Sigmoid colon (tissue), 7 donors: Measurements from ENCODE around the gene THEMIS. TPM values are rescaled to one million over a fixed set of nuclear protein-coding genes. Genes with fewer than 3 reads are reported as not detected.

ENCODE experiments used
- DNase-seq: peaks from one replicate; pipeline ENCODE4 v3.0.0-alpha.2; 2019
- H3K27ac ChIP-seq, 4 donors: fragments of 200-600 bp; sonication (generic); one replicate each; pipeline ENCODE4 v1.5.1; 2016 to 2019; ENCODE audit warnings: mild to moderate bottlenecking in 1 of 4
- H3K27me3 ChIP-seq, 3 donors: fragments of 200-600 bp; sonication (generic); one replicate each; pipeline ENCODE4 v1.5.1; 2019; ENCODE audit warnings: mild to moderate bottlenecking in 1 of 3
- H3K36me3 ChIP-seq, 4 donors: fragments of 200-600 bp; sonication (generic); one replicate each; pipeline ENCODE4 v1.5.1; 2016 to 2019
- H3K4me1 ChIP-seq, 4 donors: fragments of 200-600 bp; sonication (generic); one replicate each; pipeline ENCODE4 v1.5.1; 2017 to 2019
- H3K4me3 ChIP-seq, 4 donors: fragments of 200-600 bp; sonication (generic); one replicate each; pipeline ENCODE4 v1.5.1; 2017 to 2019; ENCODE audit warnings: mild to moderate bottlenecking in 2 of 4, moderate library complexity in 1 of 4
- H3K9me3 ChIP-seq, 4 donors: fragments of 200-600 bp in 3 of 4; sonication (generic) in 3 of 4; one replicate each; pipeline versions ENCODE4 v1.5.1 to v1.6.1; 2013 to 2019
- EP300 ChIP-seq, 4 donors: sonication (generic); formaldehyde crosslinking; IDR thresholded peaks; one replicate each; pipeline ENCODE4 v1.6.1; 2017; ENCODE audit warnings: antibody characterized with exemption in 4 of 4
- POLR2A ChIP-seq, 2 donors: fragments of 450-650 bp; IDR thresholded peaks; one replicate each; pipeline ENCODE4 v1.6.1; 2016; ENCODE audit warnings: antibody characterized with exemption in 2 of 2, mild to moderate bottlenecking in 2 of 2, moderate library complexity in 2 of 2
- POLR2AphosphoS5 ChIP-seq, 4 donors: sonication (generic); formaldehyde crosslinking; IDR thresholded peaks; one replicate each; pipeline ENCODE4 v1.6.1; 2017; ENCODE audit warnings: antibody characterized with exemption in 4 of 4
- WGBS, 2 donors: extraction: QIAGEN DNeasy Blood & Tissue Kit; methylation state at CpG; one replicate each; pipeline ENCODE4 v1.1.7; 2013; 5-methylcytosine and 5-hydroxymethylcytosine counted together
- intact Hi-C: fragments of 100-400 bp; cut with DNase I; formaldehyde crosslinking; loops from one replicate; pipeline ENCODE4 v1.15.1; 2023
- polyA plus RNA-seq, 3 donors: library from polyadenylated mRNA; stranded (reverse); fragments of 200-250 nt; gene quantifications; one replicate each; pipeline ENCODE4 v1.2.3, GENCODE V29; 2013
- total RNA-seq, 4 donors: library from RNA; depleted of rRNA; stranded (reverse); fragments of >200 nt; gene quantifications; one replicate each; pipeline ENCODE4 v1.1.0, GENCODE V29; 2016
- TF ChIP-seq, protein P1 (sequence below), 4 experiments: fragments of 450-650 bp in 3 of 4; fragments of 200-600 bp in 1 of 4; IDR thresholded peaks; one replicate each; pipeline ENCODE4 v1.5.1; 2016 to 2019; ENCODE audit warnings: antibody characterized with exemption in 4 of 4, mild to moderate bottlenecking in 3 of 4, moderate library complexity in 2 of 4
- donor health status: healthy with polysubstance abuse.
- donor health status: Bipolar disorder and iron deficiency.
- donor health status: healthy.

THEMIS gene
- total and polyA plus RNA-seq, 7 donors = 0.33 to 2.5 (median 0.60) TPM; not detected in 2

DNA sequence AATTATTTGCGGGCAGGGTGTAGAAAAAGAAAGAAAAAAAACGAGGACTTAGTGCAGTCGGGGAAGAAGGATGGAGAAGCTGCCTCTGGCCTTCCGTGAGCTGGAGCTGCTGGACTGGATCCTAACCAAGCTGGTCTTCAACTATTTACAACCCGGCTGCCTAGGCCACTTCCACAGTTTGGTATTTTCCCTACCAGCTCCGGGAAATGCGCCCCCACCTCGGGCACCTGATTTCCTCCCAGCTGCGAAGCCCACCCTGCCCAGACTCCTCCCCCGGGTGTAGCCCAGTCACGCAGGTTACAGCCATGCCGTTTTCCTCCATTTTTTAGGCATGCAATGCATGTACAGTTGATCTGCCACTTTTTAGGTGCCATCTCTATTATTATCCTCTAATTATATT is 21.2 kb downstream of the THEMIS start:
- H3K4me1 ChIP-seq = no peaks in the 10 kb centered on the region
- no peaks in the 10 kb centered on the region for H3K36me3 ChIP-seq
- no peak for DNase-seq
- H3K27me3 ChIP-seq = no peaks in the 10 kb centered on the region
- H3K4me3 ChIP-seq = no peak overlapping the region
- intact Hi-C loops = no loop called here
- TF ChIP-seq, protein P1, sequence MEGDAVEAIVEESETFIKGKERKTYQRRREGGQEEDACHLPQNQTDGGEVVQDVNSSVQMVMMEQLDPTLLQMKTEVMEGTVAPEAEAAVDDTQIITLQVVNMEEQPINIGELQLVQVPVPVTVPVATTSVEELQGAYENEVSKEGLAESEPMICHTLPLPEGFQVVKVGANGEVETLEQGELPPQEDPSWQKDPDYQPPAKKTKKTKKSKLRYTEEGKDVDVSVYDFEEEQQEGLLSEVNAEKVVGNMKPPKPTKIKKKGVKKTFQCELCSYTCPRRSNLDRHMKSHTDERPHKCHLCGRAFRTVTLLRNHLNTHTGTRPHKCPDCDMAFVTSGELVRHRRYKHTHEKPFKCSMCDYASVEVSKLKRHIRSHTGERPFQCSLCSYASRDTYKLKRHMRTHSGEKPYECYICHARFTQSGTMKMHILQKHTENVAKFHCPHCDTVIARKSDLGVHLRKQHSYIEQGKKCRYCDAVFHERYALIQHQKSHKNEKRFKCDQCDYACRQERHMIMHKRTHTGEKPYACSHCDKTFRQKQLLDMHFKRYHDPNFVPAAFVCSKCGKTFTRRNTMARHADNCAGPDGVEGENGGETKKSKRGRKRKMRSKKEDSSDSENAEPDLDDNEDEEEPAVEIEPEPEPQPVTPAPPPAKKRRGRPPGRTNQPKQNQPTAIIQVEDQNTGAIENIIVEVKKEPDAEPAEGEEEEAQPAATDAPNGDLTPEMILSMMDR (IDR thresholded peaks at IDR 0.05) = no peak
- TF ChIP-seq POLR2AphosphoS5 (IDR thresholded peaks at IDR 0.05) = no peak
- TF ChIP-seq EP300 (IDR thresholded peaks at IDR 0.05) = no peak
- TF ChIP-seq POLR2A (IDR thresholded peaks at IDR 0.05) = no peak
- no peak overlapping the region for H3K27ac ChIP-seq
- no peaks in the 10 kb centered on the region for H3K9me3 ChIP-seq
- 43 to 79% methylated on average over 12 of the region's 12 CpGs for whole genome bisulfite sequencing, 2 donors

DNA sequence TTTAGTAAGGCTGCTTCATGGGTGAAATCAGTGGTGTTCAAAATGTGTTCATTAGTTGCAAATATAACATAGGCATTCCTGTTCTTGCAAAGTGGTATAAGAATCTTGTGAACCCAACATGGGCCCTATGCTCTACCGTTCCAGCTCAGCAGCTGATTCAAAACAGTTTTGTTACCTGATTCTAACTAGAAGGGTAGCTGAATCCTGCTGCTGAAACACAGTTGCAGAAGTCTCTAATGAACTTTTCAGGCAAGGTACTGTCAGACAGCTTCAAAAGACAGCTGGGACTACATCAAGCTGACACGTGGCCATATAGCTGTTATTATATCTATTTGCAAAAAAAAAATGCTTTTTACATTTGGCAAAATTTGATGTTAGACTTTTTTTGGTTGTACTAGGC is 22.7 kb downstream of the THEMIS start:
- DNase-seq = no peak
- peaks cover 0 to 3% (median 0%) of the 10 kb centered on the region in 4 donors for H3K9me3 ChIP-seq
- intact Hi-C loops = no loop called here
- WGBS, 2 donors = 81 to 85% methylated on average over 2 of the region's 2 CpGs
- H3K4me1 ChIP-seq = no peaks in the 10 kb centered on the region
- H3K36me3 ChIP-seq = no peaks in the 10 kb centered on the region
- H3K27me3 ChIP-seq = no peaks in the 10 kb centered on the region
- TF ChIP-seq EP300 (IDR thresholded peaks at IDR 0.05) (no peak), POLR2AphosphoS5 (IDR thresholded peaks at IDR 0.05) (no peak), POLR2A (IDR thresholded peaks at IDR 0.05) (no peak)
- TF ChIP-seq, protein P1 (IDR thresholded peaks at IDR 0.05) = no peak
- H3K4me3 ChIP-seq = no peak overlapping the region
- no peak overlapping the region for H3K27ac ChIP-seq

DNA sequence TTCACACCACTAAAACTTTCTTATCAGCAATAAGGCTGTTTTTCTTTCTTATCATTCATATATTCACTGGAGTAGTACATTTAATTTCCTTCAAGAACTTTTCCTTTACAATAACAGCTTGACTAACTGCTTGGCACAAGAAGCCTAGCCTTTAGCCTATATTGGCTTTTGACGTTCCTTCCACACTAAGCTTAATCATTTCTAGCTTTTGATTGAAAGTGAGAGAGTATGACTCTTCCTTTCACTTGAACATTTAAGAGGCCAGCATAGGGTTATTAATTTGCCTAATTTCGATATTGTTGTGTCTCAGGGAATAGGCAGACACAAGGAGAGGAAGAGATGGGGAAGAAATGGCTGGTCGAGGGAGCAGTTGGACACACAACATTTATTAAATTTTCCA is 23.6 kb downstream of the THEMIS start:
- no peak overlapping the region for H3K4me3 ChIP-seq
- TF ChIP-seq, protein P1 (IDR thresholded peaks at IDR 0.05) = no peak
- TF ChIP-seq POLR2AphosphoS5 (IDR thresholded peaks at IDR 0.05) (no peak), EP300 (IDR thresholded peaks at IDR 0.05) (no peak), POLR2A (IDR thresholded peaks at IDR 0.05) (no peak)
- no peaks in the 10 kb centered on the region for H3K27me3 ChIP-seq
- no peak overlapping the region for H3K27ac ChIP-seq
- peaks cover 0 to 3% (median 0%) of the 10 kb centered on the region in 4 donors for H3K9me3 ChIP-seq
- no peaks in the 10 kb centered on the region for H3K36me3 ChIP-seq
- no peaks in the 10 kb centered on the region for H3K4me1 ChIP-seq
- no peak for DNase-seq
- 37 to 71% methylated on average over 3 of the region's 3 CpGs for WGBS, 2 donors
- intact Hi-C loops = no loop called here

DNA sequence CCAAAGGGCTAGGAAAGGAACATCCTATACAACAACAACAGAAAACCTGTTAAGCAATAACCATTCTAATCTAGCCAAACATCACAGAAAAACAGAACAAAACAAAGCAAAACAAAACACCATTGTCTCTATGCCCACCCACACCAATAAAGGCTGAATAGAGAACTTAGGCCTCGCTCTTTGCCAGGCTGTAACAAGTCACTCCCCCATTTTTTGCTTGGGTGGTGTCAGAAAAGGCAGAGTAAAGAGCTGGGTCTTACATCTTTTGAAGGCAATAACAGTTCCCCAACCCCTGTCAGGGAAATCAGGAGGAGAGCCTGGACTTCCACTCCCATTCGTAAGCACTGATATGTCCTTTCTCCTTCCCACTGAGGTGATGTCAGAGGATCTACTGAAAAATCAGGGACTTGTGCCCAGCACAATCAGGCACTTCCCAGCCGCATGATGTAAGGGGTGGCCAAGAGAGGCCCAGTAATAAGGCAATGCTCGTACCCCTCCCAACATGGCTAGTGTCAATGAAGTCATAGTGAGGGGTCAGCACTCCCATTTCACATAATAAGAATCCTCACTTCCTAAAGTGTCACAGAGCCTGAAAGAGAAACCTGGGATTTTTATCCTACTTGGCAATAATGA is 31.0 kb downstream of the THEMIS start:
- peaks cover 0 to 3% (median 0%) of the 10 kb centered on the region in 4 donors for H3K9me3 ChIP-seq
- no peak for TF ChIP-seq POLR2A (IDR thresholded peaks at IDR 0.05)
- TF ChIP-seq EP300 (IDR thresholded peaks at IDR 0.05) = no peak
- TF ChIP-seq POLR2AphosphoS5 (IDR thresholded peaks at IDR 0.05) = no peak
- TF ChIP-seq, protein P1 (IDR thresholded peaks at IDR 0.05) = no peak
- 89 to 92% methylated on average over 4 of the region's 4 CpGs for WGBS, 2 donors
- no peak overlapping the region for H3K27ac ChIP-seq
- intact Hi-C loops = no loop called here
- DNase-seq = no peak
- H3K4me3 ChIP-seq = no peak overlapping the region
- H3K27me3 ChIP-seq = no peaks in the 10 kb centered on the region
- no peaks in the 10 kb centered on the region for H3K4me1 ChIP-seq
- H3K36me3 ChIP-seq = no peaks in the 10 kb centered on the region

DNA sequence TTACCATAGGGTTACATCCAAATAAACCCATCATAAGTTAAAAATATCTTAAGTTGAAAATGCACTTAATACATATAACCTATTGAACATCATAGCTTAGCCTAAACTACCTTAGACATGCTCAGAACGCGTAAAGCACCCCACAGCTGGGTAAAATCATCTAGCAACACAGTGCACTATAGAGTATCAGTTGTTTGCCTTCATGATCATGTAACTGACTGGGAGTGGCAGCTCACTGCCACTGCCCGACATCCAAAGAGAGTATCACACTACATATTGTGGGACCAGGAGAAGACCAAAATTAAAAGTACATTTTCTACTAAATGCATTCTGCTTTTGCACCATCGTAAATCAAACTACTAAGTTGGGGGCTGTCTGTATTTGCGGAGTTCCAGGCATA is 31.7 kb downstream of the THEMIS start:
- 89% methylated on average over 5 of the region's 5 CpGs for WGBS, 2 donors

More for the DNA sequence above, 31.7 kb downstream of the THEMIS start:
- TF ChIP-seq, protein P1 (IDR thresholded peaks at IDR 0.05) = no peak
- no peak for TF ChIP-seq POLR2AphosphoS5 (IDR thresholded peaks at IDR 0.05)
- TF ChIP-seq POLR2A (IDR thresholded peaks at IDR 0.05) = no peak
- no peak for TF ChIP-seq EP300 (IDR thresholded peaks at IDR 0.05)
- peaks cover 0 to 3% (median 0%) of the 10 kb centered on the region in 4 donors for H3K9me3 ChIP-seq
- intact Hi-C loops = no loop called here
- DNase-seq = no peak
- H3K27ac ChIP-seq = no peak overlapping the region
- H3K4me3 ChIP-seq = no peak overlapping the region
- no peaks in the 10 kb centered on the region for H3K27me3 ChIP-seq
- no peaks in the 10 kb centered on the region for H3K4me1 ChIP-seq
- H3K36me3 ChIP-seq = no peaks in the 10 kb centered on the region
